GM20431 (cell line): ENCODE results near the gene RNF166.

Experiments
- in situ Hi-C: fragments of 300-500 bp; cut with MseI, MboI; formaldehyde crosslinking; loops from one replicate; pipeline ENCODE4 v1.15.0; 2020; ENCODE audit warnings: low sequenced_read_pairs; ENCODE audit not compliant: unreplicated experiment

RNF166 gene

GRCh38 chr16:88739977-88740726 is 33.9 kb upstream of the RNF166 start:
- in situ Hi-C loops: no loop called here

GRCh38 chr16:88739139-88739976 is 33.1 kb upstream of the RNF166 start:
- in situ Hi-C loops: no loop called here

GRCh38 chr16:88738151-88739084 is 32.2 kb upstream of the RNF166 start:
- in situ Hi-C loops: no loop called here

- in situ Hi-C loops: no loop called here
Observed at GRCh38 chr16:88737298-88738150, 31.3 kb upstream of the RNF166 start.

- in situ Hi-C loops: no loop called here
Observed at GRCh38 chr16:88736496-88736895, 30.3 kb upstream of the RNF166 start.

GRCh38 chr16:88736088-88736487 is 29.9 kb upstream of the RNF166 start:
- in situ Hi-C loops: no loop called here

GRCh38 chr16:88735616-88736015 is 29.4 kb upstream of the RNF166 start:
- in situ Hi-C loops: no loop called here

- in situ Hi-C loops: no loop called here
Observed at GRCh38 chr16:88735121-88735520, 28.9 kb upstream of the RNF166 start.

GRCh38 chr16:88734361-88734728 is 28.1 kb upstream of the RNF166 start:
- in situ Hi-C loops: no loop called here

- in situ Hi-C loops: no loop called here
Observed at GRCh38 chr16:88733630-88734360, 27.6 kb upstream of the RNF166 start.

GRCh38 chr16:88732961-88733294 is 26.7 kb upstream of the RNF166 start:
- in situ Hi-C loops: no loop called here

- in situ Hi-C loops: no loop called here
Observed at GRCh38 chr16:88732172-88732960, 26.2 kb upstream of the RNF166 start.

GRCh38 chr16:88731699-88732098 is 25.5 kb upstream of the RNF166 start:
- in situ Hi-C loops: no loop called here

GRCh38 chr16:88730632-88731607 is 24.7 kb upstream of the RNF166 start:
- in situ Hi-C loops: no loop called here

- in situ Hi-C loops: no loop called here
Observed at GRCh38 chr16:88727871-88728270, 21.7 kb upstream of the RNF166 start.

GRCh38 chr16:88726981-88727380 is 20.8 kb upstream of the RNF166 start:
- in situ Hi-C loops: no loop called here

GRCh38 chr16:88726408-88726749 is 20.2 kb upstream of the RNF166 start:
- in situ Hi-C loops: no loop called here
